ENCODE measurements around the gene VSX2. TPM values are rescaled to one million over a fixed set of nuclear protein-coding genes. Genes with fewer than 3 reads are reported as not detected.

Gene VSX2
- total RNA-seq, 1 experiment from 2014 or later, result not detected

GRCh38 chr14:74302634-74303569, 63.7 kb downstream of the VSX2 start, which contains the start of gene ABCD4:
Gene ABCD4 (minus strand): TSS chr14:74302934. CDS start chr14:74302912, 22 bp downstream.
- H2AFZ ChIP-seq (ENCODE audit: low read length), result peak within 1 kb of the TSS; percentile 91
- H3K27ac ChIP-seq (ENCODE audit: low read length), result no peak within 1 kb of the TSS
- peaks cover 3% of the 10 kb centered on the region; the same call in 1 of the 2 replicates for H3K36me3 ChIP-seq (ENCODE audit: low read depth, low read length)
- peak within 1 kb of the TSS; percentile 87 for H3K4me3 ChIP-seq (ENCODE audit: low read length)
- CTCF ChIA-PET, result no interaction called here
- intact Hi-C loops (cut with micrococcal nuclease), result no loop called here
- TSS peak; percentile 93 for BruUV-seq (replicated peaks)
- peak; percentile 98 for ATAC-seq
- no peaks in the 10 kb centered on the region for H4K20me1 ChIP-seq (ENCODE audit: low read length)
- H3K4me1 ChIP-seq (ENCODE audit: insufficient read depth, low read length), result peaks cover 17% of the 10 kb centered on the region; the same call in 1 of the 2 replicates
- TF ChIP-seq EZH2phosphoT487 (IDR thresholded peaks at IDR 0.05; ENCODE audit: borderline replicate concordance, low read length) (no peak), EZH2 (IDR thresholded peaks at IDR 0.05; ENCODE audit: low read length, unreplicated experiment) (no peak)
- TF ChIP-seq, protein P1, sequence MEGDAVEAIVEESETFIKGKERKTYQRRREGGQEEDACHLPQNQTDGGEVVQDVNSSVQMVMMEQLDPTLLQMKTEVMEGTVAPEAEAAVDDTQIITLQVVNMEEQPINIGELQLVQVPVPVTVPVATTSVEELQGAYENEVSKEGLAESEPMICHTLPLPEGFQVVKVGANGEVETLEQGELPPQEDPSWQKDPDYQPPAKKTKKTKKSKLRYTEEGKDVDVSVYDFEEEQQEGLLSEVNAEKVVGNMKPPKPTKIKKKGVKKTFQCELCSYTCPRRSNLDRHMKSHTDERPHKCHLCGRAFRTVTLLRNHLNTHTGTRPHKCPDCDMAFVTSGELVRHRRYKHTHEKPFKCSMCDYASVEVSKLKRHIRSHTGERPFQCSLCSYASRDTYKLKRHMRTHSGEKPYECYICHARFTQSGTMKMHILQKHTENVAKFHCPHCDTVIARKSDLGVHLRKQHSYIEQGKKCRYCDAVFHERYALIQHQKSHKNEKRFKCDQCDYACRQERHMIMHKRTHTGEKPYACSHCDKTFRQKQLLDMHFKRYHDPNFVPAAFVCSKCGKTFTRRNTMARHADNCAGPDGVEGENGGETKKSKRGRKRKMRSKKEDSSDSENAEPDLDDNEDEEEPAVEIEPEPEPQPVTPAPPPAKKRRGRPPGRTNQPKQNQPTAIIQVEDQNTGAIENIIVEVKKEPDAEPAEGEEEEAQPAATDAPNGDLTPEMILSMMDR (conservative IDR thresholded peaks at IDR 0.05; ENCODE audit: low read depth, low read length), result peak; percentile 83
- H3K4me2 ChIP-seq (ENCODE audit: low read length), result peak within 1 kb of the TSS; percentile 93
- DNase-seq, result peak; percentile 94
- POLR2A ChIA-PET (ENCODE audit: unreplicated experiment), result interaction anchor here (0.6 kb wide), 1 partner anchor 577 kb away, joined by 5 read pairs; no protein-coding TSS in a partner anchor
- H3K27me3 ChIP-seq (ENCODE audit: low read length), result no peaks in the 10 kb centered on the region
- no peaks in the 10 kb centered on the region for H3K9me3 ChIP-seq (ENCODE audit: low read length)
- no peaks in the 10 kb centered on the region for H3F3A ChIP-seq (ENCODE audit: low read length, unreplicated experiment)
- no peaks in the 10 kb centered on the region for H3K9me2 ChIP-seq (replicated peaks; ENCODE audit: low read length)
- peaks cover 27% of the 10 kb centered on the region for H3K79me2 ChIP-seq (ENCODE audit: low read length)
- peak within 1 kb of the TSS; percentile 71 for H3K9ac ChIP-seq (ENCODE audit: low read length)

GRCh38 chr14:74308695-74309094, 69.4 kb downstream of the VSX2 start:
- no TSS peak for BruUV-seq (replicated peaks)
- Histone ChIP-seq H3K4me1 (ENCODE audit: insufficient read depth, low read length) (no peaks in the 10 kb centered on the region), H3K27me3 (ENCODE audit: low read length) (no peaks in the 10 kb centered on the region), H2AFZ (ENCODE audit: low read length) (no peak overlapping the region), H3F3A (ENCODE audit: low read length, unreplicated experiment) (no peaks in the 10 kb centered on the region), H3K9ac (ENCODE audit: low read length) (no peak overlapping the region), H4K20me1 (ENCODE audit: low read length) (no peaks in the 10 kb centered on the region), H3K4me3 (ENCODE audit: low read length) (no peak overlapping the region), H3K9me2 (replicated peaks; ENCODE audit: low read length) (no peaks in the 10 kb centered on the region), H3K4me2 (ENCODE audit: low read length) (no peak overlapping the region), H3K9me3 (ENCODE audit: low read length) (no peaks in the 10 kb centered on the region), H3K79me2 (ENCODE audit: low read length) (no peaks in the 10 kb centered on the region), H3K27ac (ENCODE audit: low read length) (no peak overlapping the region), H3K36me3 (ENCODE audit: low read depth, low read length) (no peaks in the 10 kb centered on the region)
- POLR2A ChIA-PET (ENCODE audit: unreplicated experiment), result no interaction called here
- TF ChIP-seq EZH2phosphoT487 (IDR thresholded peaks at IDR 0.05; ENCODE audit: borderline replicate concordance, low read length) (no peak), EZH2 (IDR thresholded peaks at IDR 0.05; ENCODE audit: low read length, unreplicated experiment) (no peak)
- TF ChIP-seq, protein P1 (conservative IDR thresholded peaks at IDR 0.05; ENCODE audit: low read depth, low read length), result no peak
- ATAC-seq (no peak), DNase-seq (no peak)
- CTCF ChIA-PET, result no interaction called here
- intact Hi-C loops (cut with micrococcal nuclease), result no loop called here

Measured in PC-3 (cell line).